SK-N-SH (cell line): ENCODE results near the gene EFTUD2. TPM values are rescaled to one million over a fixed set of nuclear protein-coding genes. Genes with fewer than 3 reads are reported as not detected.

ENCODE experiments used
- CTCF ChIA-PET: fragments of 300-600, 350-600 bp; formaldehyde crosslinking; extraction: SDS; loops from one replicate; lab custom pipeline; 2021; lab: Yijun Ruan, JAX
- POLR2A ChIA-PET: fragments of 350-600 bp; sonication (Branson Sonifier 250); formaldehyde crosslinking; extraction: SDS; loops from one replicate; lab custom pipeline; 2020; ENCODE audit warnings: antibody characterized with exemption, inconsistent platforms; lab: Yijun Ruan, JAX
- DNase-seq: peaks from one replicate; pipeline ENCODE4 v3.0.0; 2012
- H2AFZ ChIP-seq: fragments of 200-600 bp; sonication (generic); 2 replicates; pipeline ENCODE4 v1.8.1; 2016; ENCODE audit warnings: antibody characterized with exemption, mild to moderate bottlenecking, low read depth
- H3F3A ChIP-seq: fragments of 200-600 bp; sonication (generic); replicated peaks from 2 replicates; pipeline ENCODE3; 2016; ENCODE audit warnings: antibody characterized with exemption, mild to moderate bottlenecking; ENCODE audit not compliant: insufficient read depth
- H3K27ac ChIP-seq, 2 experiments: fragments of 200-500 bp in 1 of 2; fragments of 200-600 bp in 1 of 2; sonication (Bioruptor generic) in 1 of 2; sonication (generic), shearing (Covaris generic) in 1 of 2; 2 replicates each; pipeline versions ENCODE4 v1.5.1 to v1.6.1; 2014 to 2016; ENCODE audit warnings: low read depth in 2 of 2, inconsistent platforms in 1 of 2, low read length in 1 of 2, mild to moderate bottlenecking in 1 of 2, mixed read lengths in 1 of 2
- H3K27me3 ChIP-seq: fragments of 200-600 bp; sonication (generic), shearing (Covaris generic); 2 replicates; pipeline ENCODE4 v1.6.1; 2016; ENCODE audit warnings: mixed run types; ENCODE audit not compliant: insufficient read depth
- H3K36me3 ChIP-seq, 2 experiments: fragments of 200-500 bp in 1 of 2; fragments of 200-600 bp in 1 of 2; sonication (Bioruptor generic) in 1 of 2; sonication (generic) in 1 of 2; replicated peaks in 1 of 2; 2 replicates each; pipeline versions ENCODE3 to v1.5.1; 2014 to 2016; ENCODE audit warnings: low read length in 1 of 2, mild to moderate bottlenecking in 1 of 2; ENCODE audit not compliant: insufficient read depth in 2 of 2, control insufficient read depth in 1 of 2
- H3K4me1 ChIP-seq, 2 experiments: fragments of 200-500 bp in 1 of 2; fragments of 200-600 bp in 1 of 2; sonication (Bioruptor generic) in 1 of 2; sonication (generic), shearing (Covaris generic) in 1 of 2; 2 replicates each; pipeline versions ENCODE4 v1.5.1 to v1.6.1; 2014 to 2016; ENCODE audit warnings: low read depth in 1 of 2, low read length in 1 of 2, mixed run types in 1 of 2; ENCODE audit not compliant: insufficient read depth in 2 of 2, control insufficient read depth in 1 of 2
- H3K4me2 ChIP-seq: fragments of 200-600 bp; sonication (generic), shearing (Covaris generic); 2 replicates; pipeline ENCODE4 v1.6.1; 2017; ENCODE audit warnings: mixed run types
- H3K4me3 ChIP-seq, 2 experiments: fragments of 200-500 bp in 1 of 2; fragments of 200-600 bp in 1 of 2; sonication (Bioruptor generic) in 1 of 2; sonication (generic), shearing (Covaris generic) in 1 of 2; 2 replicates each; pipeline versions ENCODE4 v1.5.1 to v1.8.1; 2014 to 2016; ENCODE audit warnings: low read depth in 2 of 2, inconsistent platforms in 1 of 2, low read length in 1 of 2, mild to moderate bottlenecking in 1 of 2, mixed read lengths in 1 of 2, moderate library complexity in 1 of 2
- H3K79me2 ChIP-seq: fragments of 200-600 bp; sonication (generic); 2 replicates; pipeline ENCODE4 v1.8.1; 2017; ENCODE audit warnings: mild to moderate bottlenecking; ENCODE audit not compliant: insufficient read depth
- H3K9ac ChIP-seq: fragments of 200-600 bp; sonication (generic); 2 replicates; pipeline ENCODE4 v1.6.1; 2017; ENCODE audit warnings: mixed run types
- H3K9me2 ChIP-seq: fragments of 200-600 bp; sonication (generic); 2 replicates; pipeline ENCODE4 v1.6.1; 2017; ENCODE audit warnings: mixed run types
- H3K9me3 ChIP-seq: fragments of 200-600 bp; sonication (generic); 2 replicates; pipeline ENCODE4 v1.6.1; 2017; ENCODE audit warnings: mixed run types, mild to moderate bottlenecking, moderate library complexity
- H4K20me1 ChIP-seq: fragments of 200-600 bp; sonication (generic); 2 replicates; pipeline ENCODE4 v1.6.1; 2017; ENCODE audit warnings: mild to moderate bottlenecking, mixed run types; ENCODE audit not compliant: insufficient read depth
- CTCF ChIP-seq: fragments of 200-600 bp; sonication (generic); IDR thresholded peaks from 2 replicates; pipeline ENCODE4 v1.6.1; 2017; ENCODE audit warnings: antibody characterized with exemption, mild to moderate bottlenecking, moderate library complexity
- EP300 ChIP-seq, 2 experiments: IDR thresholded peaks; 2 replicates each; pipeline versions ENCODE4 v1.4.0 to v1.6.1; 2012; ENCODE audit warnings: borderline replicate concordance in 1 of 2, low read depth in 1 of 2, low read length in 1 of 2
- FOXM1 ChIP-seq: IDR thresholded peaks from 2 replicates; pipeline ENCODE4 v1.4.0; 2012; ENCODE audit warnings: low read depth, mild to moderate bottlenecking
- MEF2A ChIP-seq: IDR thresholded peaks from 2 replicates; pipeline ENCODE4 v1.4.0; 2012; ENCODE audit warnings: low read depth, borderline replicate concordance
- MXI1 ChIP-seq: IDR thresholded peaks from 2 replicates; pipeline ENCODE4 v1.6.1; 2012; ENCODE audit warnings: mild to moderate bottlenecking, low read depth, low read length, improper control_type of control experiment
- RAD21 ChIP-seq: IDR thresholded peaks from 2 replicates; pipeline ENCODE4 v1.6.1; 2012; ENCODE audit warnings: mild to moderate bottlenecking, low read length
- RCOR1 ChIP-seq: fragments of 150-350 bp; IDR thresholded peaks from 2 replicates; pipeline ENCODE4 v1.6.1; 2017; ENCODE audit warnings: antibody characterized with exemption, low read length
- SMC3 ChIP-seq: IDR thresholded peaks from 2 replicates; pipeline ENCODE4 v1.6.1; 2012; ENCODE audit warnings: low read depth, low read length, improper control_type of control experiment
- TAF1 ChIP-seq: IDR thresholded peaks from 2 replicates; pipeline ENCODE4 v1.6.1; 2012; ENCODE audit warnings: low read depth, mild to moderate bottlenecking, low read length, moderate library complexity, borderline replicate concordance
- TCF12 ChIP-seq: IDR thresholded peaks from 2 replicates; pipeline ENCODE4 v1.4.0; 2012
- WGBS: methylation state at CpG from one replicate; pipeline ENCODE4 v1.1.6; 2017; ENCODE audit warnings: low lambda C conversion rate; 5-methylcytosine and 5-hydroxymethylcytosine counted together
- polyA plus RNA-seq, 3 experiments: library from polyadenylated mRNA; depleted of rRNA; stranded (reverse); fragments of >200 nt; gene quantifications; 2 replicates each; pipeline ENCODE4 v1.2.3, GENCODE V29; 2012

Gene EFTUD2
- polyA plus RNA-seq, 1 of the 3 experiments (the other 2 are of a cell fraction): 82.9 TPM

- H3F3A ChIP-seq: peaks cover 30% of the 10 kb centered on the region
- ChIA-PET POLR2A (interaction anchor here (0.8 kb wide), 1 partner anchor 101 kb away, joined by 3 read pairs; no protein-coding TSS in a partner anchor), CTCF (interaction anchor here (0.6 to 13.9 kb wide), 48 partner anchors 9 to 345 kb away, joined by 3 to 324 read pairs (median 4); partner anchors contain the start of genes EFTUD2 and PLCD3)
- H3K9ac ChIP-seq: no peak overlapping the region
- DNase-seq: peak; percentile 47
- no peak overlapping the region for H2AFZ ChIP-seq
- H3K4me2 ChIP-seq: no peak overlapping the region
- H3K9me3 ChIP-seq: no peaks in the 10 kb centered on the region
- H3K9me2 ChIP-seq: no peaks in the 10 kb centered on the region
- no peaks in the 10 kb centered on the region for H3K27me3 ChIP-seq
- H3K27ac ChIP-seq: no peak overlapping the region; a peak in 1 of 4 replicates
- H3K79me2 ChIP-seq: peaks cover 12% of the 10 kb centered on the region; the same call in 1 of the 2 replicates
- H4K20me1 ChIP-seq: 0 out of 2 replicates have a peak, but pooled peaks cover 5% of the 10 kb centered on the region
- H3K4me1 ChIP-seq: no peaks in the 10 kb centered on the region
- H3K4me3 ChIP-seq: no peak overlapping the region; a peak in 1 of 4 replicates
- H3K36me3 ChIP-seq: peaks cover 68 to 76% of the 10 kb centered on the region in 2 experiments
- WGBS: 50% methylated on average over 6 of the region's 6 CpGs
- peak; percentile 52 for TF ChIP-seq SMC3
- no peak for TF ChIP-seq RCOR1
- peak; percentile 61 for TF ChIP-seq RAD21
- TF ChIP-seq CTCF: peak; percentile 80
- TF ChIP-seq, all 33 proteins: peak for 3
These were observed 20.5 kb downstream of the EFTUD2 start for GRCh38 chr17:44878627-44879221.

GRCh38 chr17:44877121-44877520 is 22.1 kb downstream of the EFTUD2 start:
- POLR2A ChIA-PET: interaction anchor here (0.7 kb wide), 1 partner anchor 85 kb away, joined by 3 read pairs; no protein-coding TSS in a partner anchor
- Histone ChIP-seq H3K9me2 (no peaks in the 10 kb centered on the region), H3K79me2 (peaks cover 12% of the 10 kb centered on the region; the same call in 1 of the 2 replicates), H3K4me3 (no peak overlapping the region), H3K4me2 (no peak overlapping the region), H3K27ac (no peak overlapping the region), H3K9me3 (no peaks in the 10 kb centered on the region), H3K4me1 (no peaks in the 10 kb centered on the region), H3F3A (peaks cover 27% of the 10 kb centered on the region), H3K27me3 (no peaks in the 10 kb centered on the region), H3K36me3 (peaks cover 58 to 68% of the 10 kb centered on the region in 2 experiments), H3K9ac (no peak overlapping the region), H4K20me1 (0 out of 2 replicates have a peak, but pooled peaks cover 5% of the 10 kb centered on the region), H2AFZ (no peak overlapping the region)
- DNase-seq: no peak
- TF ChIP-seq SMC3: no peak
- no peak for TF ChIP-seq EP300 (IDR thresholded peaks at IDR 0.05; ENCODE audit: borderline replicate concordance in 1 of 2, low read depth in 1 of 2, low read length in 1 of 2)
- TF ChIP-seq TCF12: no peak
- no peak for TF ChIP-seq MEF2A
- TF ChIP-seq TAF1: no peak
- no peak for TF ChIP-seq FOXM1
- no peak for TF ChIP-seq CTCF
- no peak for TF ChIP-seq MXI1
- 91% methylated on average over 5 of the region's 5 CpGs for WGBS
- CTCF ChIA-PET: interaction anchor here (8.1 to 13.9 kb wide), 2 partner anchors 11 to 100 kb away, joined by 117 to 324 read pairs; no protein-coding TSS in a partner anchor
